A673 (cell line): Measurements from ENCODE around the gene SLC26A11.

Source experiments
- EZH2 ChIP-seq: fragments of 200-600 bp; sonication (generic); IDR thresholded peaks from 2 replicates; pipeline ENCODE4 v1.6.1; 2017; ENCODE audit warnings: borderline replicate concordance, low read depth, mild to moderate bottlenecking, mixed read lengths, antibody characterized with exemption, low read length; ENCODE audit not compliant: poor library complexity, severe bottlenecking
- TF ChIP-seq, protein P1 (sequence below): fragments of 300-800, 200-600 bp; sonication (generic); conservative IDR thresholded peaks from 2 replicates; pipeline ENCODE4 v1.5.1; 2017; ENCODE audit warnings: low read depth, mild to moderate bottlenecking, antibody characterized with exemption, low read length, moderate library complexity, mixed read lengths

- TF ChIP-seq, protein P1, sequence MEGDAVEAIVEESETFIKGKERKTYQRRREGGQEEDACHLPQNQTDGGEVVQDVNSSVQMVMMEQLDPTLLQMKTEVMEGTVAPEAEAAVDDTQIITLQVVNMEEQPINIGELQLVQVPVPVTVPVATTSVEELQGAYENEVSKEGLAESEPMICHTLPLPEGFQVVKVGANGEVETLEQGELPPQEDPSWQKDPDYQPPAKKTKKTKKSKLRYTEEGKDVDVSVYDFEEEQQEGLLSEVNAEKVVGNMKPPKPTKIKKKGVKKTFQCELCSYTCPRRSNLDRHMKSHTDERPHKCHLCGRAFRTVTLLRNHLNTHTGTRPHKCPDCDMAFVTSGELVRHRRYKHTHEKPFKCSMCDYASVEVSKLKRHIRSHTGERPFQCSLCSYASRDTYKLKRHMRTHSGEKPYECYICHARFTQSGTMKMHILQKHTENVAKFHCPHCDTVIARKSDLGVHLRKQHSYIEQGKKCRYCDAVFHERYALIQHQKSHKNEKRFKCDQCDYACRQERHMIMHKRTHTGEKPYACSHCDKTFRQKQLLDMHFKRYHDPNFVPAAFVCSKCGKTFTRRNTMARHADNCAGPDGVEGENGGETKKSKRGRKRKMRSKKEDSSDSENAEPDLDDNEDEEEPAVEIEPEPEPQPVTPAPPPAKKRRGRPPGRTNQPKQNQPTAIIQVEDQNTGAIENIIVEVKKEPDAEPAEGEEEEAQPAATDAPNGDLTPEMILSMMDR = no peak
- TF ChIP-seq EZH2 = no peak
Measured at GRCh38 chr17:80223142-80223815, 3.1 kb downstream of the SLC26A11 start.
